ENCODE data around the gene DGKQ. TPM values are rescaled to one million over a fixed set of nuclear protein-coding genes. Genes with fewer than 3 reads are reported as not detected.

DGKQ gene
- total RNA-seq, 1 experiment from 2014 or later = 12.4 TPM

DNA sequence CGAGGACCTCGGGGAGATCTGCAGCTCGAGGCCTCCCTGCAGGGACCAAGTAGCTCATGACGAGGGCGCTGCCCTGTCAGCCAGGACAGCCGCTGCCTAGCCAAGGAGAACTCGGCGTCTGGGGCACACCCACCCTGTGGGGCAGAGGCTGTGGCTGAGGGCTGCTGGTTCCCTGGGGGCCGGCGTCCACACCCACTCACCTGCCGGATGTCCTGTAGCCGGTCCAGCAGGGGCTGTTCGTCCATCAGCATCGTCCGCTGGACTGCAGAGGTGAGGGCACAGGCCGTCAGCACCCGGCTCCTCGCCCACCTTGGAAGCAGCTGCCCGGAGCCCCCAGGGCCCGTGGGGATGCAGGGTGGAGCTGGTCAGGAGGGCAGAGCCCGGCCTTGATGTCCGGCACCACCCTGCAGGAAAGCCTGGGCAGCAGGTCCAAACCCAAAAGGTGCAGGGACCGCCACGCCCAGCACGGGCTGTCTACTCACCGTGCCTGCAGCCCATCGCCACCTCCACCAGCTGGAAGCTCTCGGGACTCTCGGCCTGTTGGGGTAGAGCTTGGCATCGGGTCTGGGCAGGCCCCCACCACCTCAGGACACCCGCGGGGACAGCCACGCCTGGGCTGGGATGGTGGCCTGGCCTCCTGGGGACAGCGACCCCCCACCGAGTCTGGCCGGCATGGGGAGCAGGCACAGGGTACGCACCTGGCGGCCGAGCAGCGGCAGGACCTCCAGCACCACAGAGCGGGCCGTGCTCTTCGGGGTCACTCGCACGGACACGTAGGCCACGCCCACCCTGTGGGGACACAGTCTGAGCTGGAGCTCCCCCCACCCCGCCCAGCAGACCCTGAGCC, 6.9 kb downstream of the DGKQ start:
- no peak for DNase-seq
- no peak overlapping the region for H3K27ac ChIP-seq (ENCODE audit: insufficient read length, low read depth, low read length)
- no CpG with 5 or more reads among the region's 48 CpGs for WGBS (ENCODE audit: extremely low coverage, insufficient read length, low lambda C conversion rate)

More for the DNA sequence above, 6.9 kb downstream of the DGKQ start:
- no peak overlapping the region for H4K5ac ChIP-seq (ENCODE audit: insufficient read length, low read depth, low read length)
- H3K9me3 ChIP-seq (ENCODE audit: control insufficient read depth, low read depth, low read length) = no peaks in the 10 kb centered on the region
- H2BK5ac ChIP-seq (ENCODE audit: insufficient read length, low read length) = no peak overlapping the region
- H3T11ph ChIP-seq (ENCODE audit: low read length) = no peak overlapping the region
- no peak overlapping the region for H2BK15ac ChIP-seq (ENCODE audit: low read depth, low read length)
- no peak overlapping the region for H3K23ac ChIP-seq (ENCODE audit: insufficient read length, low read depth, low read length)
- H3K79me2 ChIP-seq (ENCODE audit: insufficient read depth, low read length) = no peaks in the 10 kb centered on the region
- no peak overlapping the region for H2BK12ac ChIP-seq (ENCODE audit: insufficient read length, low read depth, low read length)
- H3K9ac ChIP-seq (ENCODE audit: extremely low read depth, insufficient read length, low read length) = no peak overlapping the region
- no peak overlapping the region for H2BK120ac ChIP-seq (ENCODE audit: low read depth, low read length, poor library complexity, severe bottlenecking)
- H3K9me3 Mint-ChIP-seq = no peaks in the 10 kb centered on the region
- H3K23me2 ChIP-seq (ENCODE audit: insufficient read length, low read depth, low read length, poor library complexity, severe bottlenecking) = no peaks in the 10 kb centered on the region
- no peak overlapping the region for H3K14ac ChIP-seq (ENCODE audit: insufficient read depth, low read length)
- TF ChIP-seq, protein P1, sequence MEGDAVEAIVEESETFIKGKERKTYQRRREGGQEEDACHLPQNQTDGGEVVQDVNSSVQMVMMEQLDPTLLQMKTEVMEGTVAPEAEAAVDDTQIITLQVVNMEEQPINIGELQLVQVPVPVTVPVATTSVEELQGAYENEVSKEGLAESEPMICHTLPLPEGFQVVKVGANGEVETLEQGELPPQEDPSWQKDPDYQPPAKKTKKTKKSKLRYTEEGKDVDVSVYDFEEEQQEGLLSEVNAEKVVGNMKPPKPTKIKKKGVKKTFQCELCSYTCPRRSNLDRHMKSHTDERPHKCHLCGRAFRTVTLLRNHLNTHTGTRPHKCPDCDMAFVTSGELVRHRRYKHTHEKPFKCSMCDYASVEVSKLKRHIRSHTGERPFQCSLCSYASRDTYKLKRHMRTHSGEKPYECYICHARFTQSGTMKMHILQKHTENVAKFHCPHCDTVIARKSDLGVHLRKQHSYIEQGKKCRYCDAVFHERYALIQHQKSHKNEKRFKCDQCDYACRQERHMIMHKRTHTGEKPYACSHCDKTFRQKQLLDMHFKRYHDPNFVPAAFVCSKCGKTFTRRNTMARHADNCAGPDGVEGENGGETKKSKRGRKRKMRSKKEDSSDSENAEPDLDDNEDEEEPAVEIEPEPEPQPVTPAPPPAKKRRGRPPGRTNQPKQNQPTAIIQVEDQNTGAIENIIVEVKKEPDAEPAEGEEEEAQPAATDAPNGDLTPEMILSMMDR (conservative IDR thresholded peaks at IDR 0.05) = no peak
- no peak overlapping the region for H4K8ac ChIP-seq (replicated peaks; ENCODE audit: insufficient read length, low read depth, low read length)
- H2BK20ac ChIP-seq (ENCODE audit: low read depth, low read length, poor library complexity, severe bottlenecking) = no peak overlapping the region
- peaks cover 5% of the 10 kb centered on the region for H3K27me3 Mint-ChIP-seq (ENCODE audit: low read depth)
- H3K4me3 Mint-ChIP-seq = no peak overlapping the region
- no peaks in the 10 kb centered on the region for H3K36me3 Mint-ChIP-seq (ENCODE audit: insufficient read depth in 1 of 3, low read depth in 3 of 3)
- H3K4me2 ChIP-seq (ENCODE audit: insufficient read depth, insufficient read length, low read length) = no peak overlapping the region
- no peak overlapping the region for H4K91ac ChIP-seq (ENCODE audit: insufficient read length, low read depth, low read length)
- peaks cover 0 to 2% of the 10 kb centered on the region in 2 experiments; a peak in 1 of 4 replicates for H3K4me1 Mint-ChIP-seq
- H3K4ac ChIP-seq (ENCODE audit: low read depth, low read length) = no peak overlapping the region
- no peaks in the 10 kb centered on the region for H4K20me1 ChIP-seq (ENCODE audit: control insufficient read depth, insufficient read depth, insufficient read length)
- no peak overlapping the region for H3K27ac Mint-ChIP-seq
- no peaks in the 10 kb centered on the region for H3K79me1 ChIP-seq (ENCODE audit: insufficient read depth, low read depth, low read length, poor library complexity, severe bottlenecking)
- no peaks in the 10 kb centered on the region for H3K4me1 ChIP-seq (ENCODE audit: insufficient read depth, low read length)
- no peak overlapping the region for H3K56ac ChIP-seq (ENCODE audit: insufficient read length, low read depth, low read length)
- no peak overlapping the region for H3K18ac ChIP-seq (ENCODE audit: insufficient read length, low read depth, low read length)
- H2AFZ ChIP-seq (ENCODE audit: low read length) = no peak overlapping the region
- no peaks in the 10 kb centered on the region; the same call in 1 of the 2 replicates for H3K27me3 ChIP-seq (ENCODE audit: insufficient read depth, low read length)
- H2AK5ac ChIP-seq (ENCODE audit: insufficient read length, low read length) = no peak overlapping the region

All from H9 (cell line).